Esophagus muscularis mucosa (tissue), 4 donors: ENCODE data around the gene ASB2.

Experiments used
- EP300 ChIP-seq: sonication (generic); formaldehyde crosslinking; IDR thresholded peaks from one replicate; pipeline ENCODE4 v1.6.1; 2017; ENCODE audit warnings: antibody characterized with exemption
- POLR2A ChIP-seq: fragments of 450-650 bp; IDR thresholded peaks from one replicate; pipeline ENCODE4 v1.6.1; 2017; ENCODE audit warnings: antibody characterized with exemption, moderate library complexity, mild to moderate bottlenecking, low read depth
- POLR2AphosphoS5 ChIP-seq, 2 donors: sonication (generic); formaldehyde crosslinking; IDR thresholded peaks; one replicate each; pipeline ENCODE4 v1.6.1; 2017; ENCODE audit warnings: antibody characterized with exemption in 2 of 2
- TF ChIP-seq, protein P1 (sequence below), 3 experiments: fragments of 200-600 bp in 2 of 3; fragments of 450-650 bp in 1 of 3; sonication (generic) in 2 of 3; IDR thresholded peaks; one replicate each; pipeline ENCODE4 v1.5.1; 2017 to 2019; ENCODE audit warnings: antibody characterized with exemption in 3 of 3, mild to moderate bottlenecking in 2 of 3, moderate library complexity in 1 of 3

DNA sequence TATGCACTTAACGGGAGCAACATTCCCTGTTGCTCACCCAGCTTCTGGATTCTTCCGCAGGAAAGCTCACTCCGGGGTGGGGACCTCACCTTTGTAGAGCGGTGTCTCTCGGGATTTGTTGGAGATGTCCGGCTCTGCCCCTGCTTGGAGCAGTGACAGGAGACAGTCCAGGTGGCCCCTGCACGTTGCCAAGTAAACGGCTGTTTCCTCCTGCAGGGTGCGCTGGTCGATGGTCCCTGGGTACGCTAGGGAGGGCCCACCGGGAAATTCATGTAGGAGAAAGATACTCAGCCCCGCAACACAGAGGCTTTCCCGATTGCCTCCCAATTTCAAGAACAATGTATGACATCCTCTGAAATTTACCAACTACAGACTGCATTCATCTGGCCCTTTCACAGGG lies 23.1 kb downstream of the ASB2 start:
- TF ChIP-seq, protein P1, sequence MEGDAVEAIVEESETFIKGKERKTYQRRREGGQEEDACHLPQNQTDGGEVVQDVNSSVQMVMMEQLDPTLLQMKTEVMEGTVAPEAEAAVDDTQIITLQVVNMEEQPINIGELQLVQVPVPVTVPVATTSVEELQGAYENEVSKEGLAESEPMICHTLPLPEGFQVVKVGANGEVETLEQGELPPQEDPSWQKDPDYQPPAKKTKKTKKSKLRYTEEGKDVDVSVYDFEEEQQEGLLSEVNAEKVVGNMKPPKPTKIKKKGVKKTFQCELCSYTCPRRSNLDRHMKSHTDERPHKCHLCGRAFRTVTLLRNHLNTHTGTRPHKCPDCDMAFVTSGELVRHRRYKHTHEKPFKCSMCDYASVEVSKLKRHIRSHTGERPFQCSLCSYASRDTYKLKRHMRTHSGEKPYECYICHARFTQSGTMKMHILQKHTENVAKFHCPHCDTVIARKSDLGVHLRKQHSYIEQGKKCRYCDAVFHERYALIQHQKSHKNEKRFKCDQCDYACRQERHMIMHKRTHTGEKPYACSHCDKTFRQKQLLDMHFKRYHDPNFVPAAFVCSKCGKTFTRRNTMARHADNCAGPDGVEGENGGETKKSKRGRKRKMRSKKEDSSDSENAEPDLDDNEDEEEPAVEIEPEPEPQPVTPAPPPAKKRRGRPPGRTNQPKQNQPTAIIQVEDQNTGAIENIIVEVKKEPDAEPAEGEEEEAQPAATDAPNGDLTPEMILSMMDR (IDR thresholded peaks at IDR 0.05), result peak in 2 of 3 experiments; percentile 20 to 23
- TF ChIP-seq POLR2A (no peak), EP300 (no peak), POLR2AphosphoS5 (IDR thresholded peaks at IDR 0.05) (peak; percentile 39 to 47)
